Measurements from ENCODE around the gene SARDH. TPM values are rescaled to one million over a fixed set of nuclear protein-coding genes. Genes with fewer than 3 reads are reported as not detected.

SARDH gene
- total and polyA plus RNA-seq, 9 of the 15 experiments (the other 6 are each of a cell fraction or from before 2014, with no cell fraction given), result 0.14 TPM; not detected in 8

- Histone ChIP-seq H3K4me2 (ENCODE audit: insufficient read depth, low read length) (no peak overlapping the region), H3K79me2 (ENCODE audit: control insufficient read depth, insufficient read depth, low read length) (no peaks in the 10 kb centered on the region), H3K9me1 (ENCODE audit: control insufficient read depth, insufficient read depth, low read length) (no peaks in the 10 kb centered on the region), H2AFZ (ENCODE audit: low read depth, low read length) (no peak overlapping the region), H3K9ac (ENCODE audit: insufficient read depth in 1 of 2, low read depth in 2 of 2, low read length in 2 of 2) (no peak overlapping the region), H3K36me3 (ENCODE audit: control insufficient read depth, insufficient read depth, low read length) (no peaks in the 10 kb centered on the region), H3K27ac (ENCODE audit: extremely low read depth, low read depth, low read length) (no peak overlapping the region), H3K9me3 (replicated peaks; ENCODE audit: control insufficient read depth, insufficient read depth, low read depth, low read length) (peaks cover 3% of the 10 kb centered on the region), H3K4me3 (no peak overlapping the region), H4K20me1 (replicated peaks; ENCODE audit: control insufficient read depth, insufficient read depth, low read length) (no peaks in the 10 kb centered on the region), H3K4me1 (replicated peaks in 1 of 2; ENCODE audit: control insufficient read depth in 2 of 2, insufficient read depth in 2 of 2, low read length in 2 of 2) (no peaks in the 10 kb centered on the region), H3K27me3 (ENCODE audit: control insufficient read depth in 2 of 2, insufficient read depth in 2 of 2, low read length in 2 of 2) (no peaks in the 10 kb centered on the region; a peak in 2 of 5 replicates)
- FAIRE-seq, result peak; percentile 35
- no TSS peak for BruUV-seq (replicated peaks)
- in situ Hi-C loops (cut with MboI), result no loop called here
- TF ChIP-seq, protein P1, sequence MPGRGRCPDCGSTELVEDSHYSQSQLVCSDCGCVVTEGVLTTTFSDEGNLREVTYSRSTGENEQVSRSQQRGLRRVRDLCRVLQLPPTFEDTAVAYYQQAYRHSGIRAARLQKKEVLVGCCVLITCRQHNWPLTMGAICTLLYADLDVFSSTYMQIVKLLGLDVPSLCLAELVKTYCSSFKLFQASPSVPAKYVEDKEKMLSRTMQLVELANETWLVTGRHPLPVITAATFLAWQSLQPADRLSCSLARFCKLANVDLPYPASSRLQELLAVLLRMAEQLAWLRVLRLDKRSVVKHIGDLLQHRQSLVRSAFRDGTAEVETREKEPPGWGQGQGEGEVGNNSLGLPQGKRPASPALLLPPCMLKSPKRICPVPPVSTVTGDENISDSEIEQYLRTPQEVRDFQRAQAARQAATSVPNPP (IDR thresholded peaks at IDR 0.05; ENCODE audit: borderline replicate concordance, insufficient read depth, insufficient read length), result no peak
- peak; percentile 32; the same call in 1 of the 2 replicates for TF ChIP-seq REST (IDR thresholded peaks at IDR 0.05; ENCODE audit: borderline replicate concordance)
- TF ChIP-seq REST (CRISPR knock-in tag; IDR thresholded peaks at IDR 0.05; ENCODE audit: low read depth), result no peak
- no peak for TF ChIP-seq ZNF444 (CRISPR knock-in tag; IDR thresholded peaks at IDR 0.05)
- TF ChIP-seq CTCF (IDR thresholded peaks at IDR 0.05 in 2 of 3, conservative IDR thresholded peaks at IDR 0.05 in 1 of 3; ENCODE audit: insufficient read depth in 2 of 3, low read depth in 1 of 3, low read length in 3 of 3), result peak; percentile 53 to 63 (median 56)
- TF ChIP-seq RAD21 (CRISPR knock-in tag; conservative IDR thresholded peaks at IDR 0.05 in 1 of 2, IDR thresholded peaks at IDR 0.05 in 1 of 2), result peak in 1 of 2 experiments; percentile 58; a peak in 2 of 4 replicates
- peak; percentile 47 to 63 (median 54) for DNase-seq (ENCODE audit: extremely low read depth in 1 of 4, low spot score in 3 of 4)
- POLR2A ChIA-PET, result interaction anchor here (0.9 kb wide), 1 partner anchor 22 kb away, joined by 3 read pairs; no protein-coding TSS in a partner anchor
- intact Hi-C loops (cut with micrococcal nuclease), result no loop called here
- WGBS (ENCODE audit: insufficient coverage, low coverage, missing lambda C conversion rate), result 1% methylated on average over 11 of the region's 15 CpGs
- CTCF ChIA-PET (ENCODE audit: low intra/inter-chr PET ratio), result no interaction called here
- ATAC-seq, result peak; percentile 86
Observed at GRCh38 chr9:133768859-133769510, 30.8 kb upstream of the SARDH start.
